MM.1S (cell line): ENCODE results near the gene CKLF.

Source experiments
- DNase-seq: peaks from one replicate; pipeline ENCODE4 v3.0.0-alpha.2; 2015
- H2AFZ ChIP-seq: fragments of 300-600 bp; sonication (generic); 2 replicates; pipeline ENCODE4 v1.6.0; 2016; ENCODE audit warnings: antibody characterized with exemption, low read length
- H3F3A ChIP-seq: fragments of 300-600 bp; sonication (generic); 2 replicates; pipeline ENCODE4 v1.6.1; 2016; ENCODE audit warnings: mild to moderate bottlenecking, antibody characterized with exemption, low read length, moderate library complexity, mixed read lengths; ENCODE audit not compliant: insufficient read depth
- H3K27ac ChIP-seq: fragments of 300-600 bp; sonication (generic); 2 replicates; pipeline ENCODE4 v1.5.1; 2016; ENCODE audit warnings: mild to moderate bottlenecking, low read length
- H3K27me3 ChIP-seq: fragments of 300-600 bp; sonication (generic); replicated peaks from 2 replicates; pipeline ENCODE4 v1.6.0; 2016; ENCODE audit warnings: low read length; ENCODE audit not compliant: insufficient read depth
- H3K36me3 ChIP-seq: fragments of 300-600 bp; sonication (generic); replicated peaks from 2 replicates; pipeline ENCODE4 v1.6.1; 2016; ENCODE audit warnings: mild to moderate bottlenecking, low read length, mixed read lengths; ENCODE audit not compliant: insufficient read depth
- H3K4me1 ChIP-seq: fragments of 300-600 bp; sonication (generic); 2 replicates; pipeline ENCODE4 v1.6.1; 2016; ENCODE audit warnings: low read length, mixed read lengths
- H3K4me2 ChIP-seq: fragments of 300-600 bp; sonication (generic); 2 replicates; pipeline ENCODE4 v1.6.0; 2016; ENCODE audit warnings: low read depth, low read length
- H3K4me3 ChIP-seq: fragments of 300-600 bp; sonication (generic); 2 replicates; pipeline ENCODE4 v1.5.1; 2016; ENCODE audit warnings: low read length, mixed read lengths
- H3K79me2 ChIP-seq: fragments of 300-600 bp; sonication (generic); 2 replicates; pipeline ENCODE4 v1.6.1; 2016; ENCODE audit warnings: mixed run types, low read length, mixed read lengths
- H3K9ac ChIP-seq: fragments of 300-600 bp; sonication (generic); 2 replicates; pipeline ENCODE4 v1.6.1; 2016; ENCODE audit warnings: low read length, mixed read lengths
- H3K9me2 ChIP-seq: fragments of 300-600 bp; sonication (generic); replicated peaks from 2 replicates; pipeline ENCODE4 v1.6.1; 2016; ENCODE audit warnings: mild to moderate bottlenecking, low read length, mixed read lengths; ENCODE audit not compliant: insufficient read depth
- H3K9me3 ChIP-seq: fragments of 300-600 bp; sonication (generic); replicated peaks from 2 replicates; pipeline ENCODE4 v1.6.1; 2016; ENCODE audit warnings: mild to moderate bottlenecking, low read length, mixed read lengths; ENCODE audit not compliant: insufficient read depth
- H4K20me1 ChIP-seq: fragments of 300-600 bp; sonication (generic); 2 replicates; pipeline ENCODE4 v1.6.1; 2016; ENCODE audit warnings: mild to moderate bottlenecking, low read length, moderate library complexity, mixed read lengths; ENCODE audit not compliant: insufficient read depth
- EZH2 ChIP-seq: fragments of 300-600 bp; sonication (generic); optimal IDR thresholded peaks from 2 replicates; pipeline ENCODE3; 2017; ENCODE audit warnings: low read depth, mild to moderate bottlenecking, antibody characterized with exemption, low read length, mixed read lengths
- EZH2phosphoT487 ChIP-seq: fragments of 300-600 bp; sonication (generic); IDR thresholded peaks from 2 replicates; pipeline ENCODE4 v1.6.1; 2018; ENCODE audit warnings: antibody characterized with exemption, low read length
- TF ChIP-seq, protein P1 (sequence below): fragments of 300-600 bp; sonication (generic); IDR thresholded peaks from 2 replicates; pipeline ENCODE4 v1.5.1; 2016; ENCODE audit warnings: antibody characterized with exemption, low read length, mixed read lengths

The CKLF gene

DNA sequence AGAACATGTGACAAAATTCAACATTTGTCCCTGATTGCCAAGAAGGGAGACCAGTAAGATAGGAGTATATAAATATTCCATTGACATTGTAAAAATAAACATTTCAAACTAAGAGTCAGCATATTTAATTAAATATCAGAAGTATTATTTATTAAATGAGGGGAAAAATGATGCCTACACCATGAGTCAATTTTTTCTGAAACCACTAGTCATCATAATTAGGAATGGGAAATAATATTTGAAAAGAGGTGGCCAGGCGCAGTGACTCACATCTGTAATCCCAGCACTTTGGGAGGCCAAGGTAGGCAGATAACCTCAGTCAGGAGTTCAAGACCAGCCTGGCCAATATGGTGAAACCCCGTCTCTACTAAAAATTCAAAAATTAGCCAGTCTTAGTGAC, 16.0 kb downstream of the CKLF start:
- H3F3A ChIP-seq = 0 out of 2 replicates have a peak, but pooled peaks cover 5% of the 10 kb centered on the region
- no peak overlapping the region for H3K4me3 ChIP-seq
- no peak overlapping the region for H3K27ac ChIP-seq
- H3K27me3 ChIP-seq = no peaks in the 10 kb centered on the region
- no peaks in the 10 kb centered on the region for H3K9me2 ChIP-seq
- no peaks in the 10 kb centered on the region for H4K20me1 ChIP-seq
- H3K79me2 ChIP-seq = peaks cover 27% of the 10 kb centered on the region
- no peak overlapping the region for H2AFZ ChIP-seq
- no peaks in the 10 kb centered on the region for H3K4me1 ChIP-seq
- no peak overlapping the region for H3K4me2 ChIP-seq
- no peak for TF ChIP-seq EZH2
- TF ChIP-seq, protein P1, sequence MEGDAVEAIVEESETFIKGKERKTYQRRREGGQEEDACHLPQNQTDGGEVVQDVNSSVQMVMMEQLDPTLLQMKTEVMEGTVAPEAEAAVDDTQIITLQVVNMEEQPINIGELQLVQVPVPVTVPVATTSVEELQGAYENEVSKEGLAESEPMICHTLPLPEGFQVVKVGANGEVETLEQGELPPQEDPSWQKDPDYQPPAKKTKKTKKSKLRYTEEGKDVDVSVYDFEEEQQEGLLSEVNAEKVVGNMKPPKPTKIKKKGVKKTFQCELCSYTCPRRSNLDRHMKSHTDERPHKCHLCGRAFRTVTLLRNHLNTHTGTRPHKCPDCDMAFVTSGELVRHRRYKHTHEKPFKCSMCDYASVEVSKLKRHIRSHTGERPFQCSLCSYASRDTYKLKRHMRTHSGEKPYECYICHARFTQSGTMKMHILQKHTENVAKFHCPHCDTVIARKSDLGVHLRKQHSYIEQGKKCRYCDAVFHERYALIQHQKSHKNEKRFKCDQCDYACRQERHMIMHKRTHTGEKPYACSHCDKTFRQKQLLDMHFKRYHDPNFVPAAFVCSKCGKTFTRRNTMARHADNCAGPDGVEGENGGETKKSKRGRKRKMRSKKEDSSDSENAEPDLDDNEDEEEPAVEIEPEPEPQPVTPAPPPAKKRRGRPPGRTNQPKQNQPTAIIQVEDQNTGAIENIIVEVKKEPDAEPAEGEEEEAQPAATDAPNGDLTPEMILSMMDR = no peak
- TF ChIP-seq EZH2phosphoT487 = no peak
- H3K9ac ChIP-seq = no peak overlapping the region
- peaks cover 14% of the 10 kb centered on the region for H3K36me3 ChIP-seq
- no peaks in the 10 kb centered on the region for H3K9me3 ChIP-seq
- DNase-seq = no peak

DNA sequence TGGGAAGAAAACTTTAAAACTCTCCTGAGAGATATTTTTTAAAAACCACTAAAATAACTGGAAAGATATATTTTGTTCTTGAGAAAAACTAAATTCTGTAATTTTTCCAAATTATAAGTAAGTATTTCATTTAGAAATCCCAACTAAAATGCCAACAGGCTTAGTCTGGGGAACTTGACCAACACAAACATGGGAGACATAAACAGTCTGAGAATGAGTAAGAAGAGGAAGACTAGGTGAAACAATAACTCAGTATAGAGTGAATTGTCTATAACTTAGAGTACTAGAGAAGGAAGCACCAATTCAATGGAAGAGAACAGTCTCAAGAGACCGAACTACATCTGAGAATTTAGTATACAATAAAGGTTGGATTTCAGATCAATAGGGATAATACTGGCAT, 16.8 kb downstream of the CKLF start:
- no peak for DNase-seq
- Histone ChIP-seq H2AFZ (no peak overlapping the region), H3K27me3 (no peaks in the 10 kb centered on the region), H3K4me1 (no peaks in the 10 kb centered on the region), H3K9me2 (no peaks in the 10 kb centered on the region), H3K9ac (no peak overlapping the region), H3F3A (0 out of 2 replicates have a peak, but pooled peaks cover 5% of the 10 kb centered on the region), H3K4me3 (no peak overlapping the region), H3K79me2 (peaks cover 19% of the 10 kb centered on the region), H4K20me1 (no peaks in the 10 kb centered on the region), H3K4me2 (no peak overlapping the region), H3K36me3 (peaks cover 9% of the 10 kb centered on the region; the same call in 1 of the 2 replicates), H3K27ac (no peak overlapping the region), H3K9me3 (no peaks in the 10 kb centered on the region)
- TF ChIP-seq EZH2phosphoT487 (no peak), EZH2 (no peak)
- TF ChIP-seq, protein P1 = no peak

DNA sequence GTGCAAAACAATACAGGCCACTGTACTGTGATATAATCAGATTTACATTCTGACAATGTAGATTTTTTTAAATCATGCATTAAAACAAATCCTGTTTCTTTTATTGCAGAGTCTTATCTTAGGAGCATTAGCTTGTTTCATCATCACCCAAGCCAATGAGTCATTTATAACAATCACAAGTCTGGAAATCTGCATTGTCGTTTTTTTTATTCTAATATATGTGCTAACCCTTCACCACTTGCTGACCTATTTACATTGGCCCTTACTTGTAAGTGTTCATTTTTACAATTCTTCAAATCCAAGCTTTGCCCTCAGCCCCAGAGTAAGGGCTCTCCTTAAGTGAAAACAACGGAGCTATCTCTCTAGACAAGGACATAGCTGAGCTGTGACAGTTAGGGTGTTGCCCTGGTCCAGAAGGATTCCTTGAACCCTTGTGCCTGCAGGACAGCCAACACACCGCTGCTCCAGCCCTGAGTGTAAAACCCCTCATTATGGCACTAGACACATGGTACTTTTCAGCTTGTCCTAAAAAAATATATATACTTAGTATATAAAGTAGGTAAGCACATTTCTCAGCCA, 17.5 kb downstream of the CKLF start:
- H3K79me2 ChIP-seq = peaks cover 15% of the 10 kb centered on the region
- H3K4me1 ChIP-seq = no peaks in the 10 kb centered on the region
- H3K9ac ChIP-seq = no peak overlapping the region
- no peak overlapping the region for H3K27ac ChIP-seq
- no peaks in the 10 kb centered on the region for H3K27me3 ChIP-seq
- no peaks in the 10 kb centered on the region for H4K20me1 ChIP-seq
- no peak for DNase-seq
- 0 out of 2 replicates have a peak, but pooled peaks cover 4% of the 10 kb centered on the region for H3K36me3 ChIP-seq
- H3K4me3 ChIP-seq = no peak overlapping the region
- H3K9me3 ChIP-seq = no peaks in the 10 kb centered on the region
- no peak overlapping the region for H2AFZ ChIP-seq
- TF ChIP-seq EZH2 (no peak), EZH2phosphoT487 (no peak)
- TF ChIP-seq, protein P1 = no peak
- H3F3A ChIP-seq = 0 out of 2 replicates have a peak, but pooled peaks cover 5% of the 10 kb centered on the region
- H3K9me2 ChIP-seq = no peaks in the 10 kb centered on the region
- H3K4me2 ChIP-seq = no peak overlapping the region
